Trophoblast cell (in vitro differentiated cells and primary cell): Measurements from ENCODE around the gene UBALD2.

ENCODE experiments used
- DNase-seq, 2 donors: peaks; one replicate each; pipeline ENCODE4 v3.0.0-alpha.2; 2016
- H2AFZ ChIP-seq: 2 replicates; pipeline ENCODE4 v1.6.1; 2013; ENCODE audit warnings: low read length, moderate library complexity, mild to moderate bottlenecking; ENCODE audit not compliant: insufficient read depth, poor library complexity
- H2AK5ac ChIP-seq: 2 replicates; pipeline ENCODE4 v1.6.1; 2013; ENCODE audit warnings: mild to moderate bottlenecking, low read length
- H2BK120ac ChIP-seq: 2 replicates; pipeline ENCODE4 v1.6.1; 2013; ENCODE audit warnings: low read length, mild to moderate bottlenecking, moderate library complexity; ENCODE audit not compliant: insufficient read depth, poor library complexity
- H2BK12ac ChIP-seq: 2 replicates; pipeline ENCODE4 v1.6.1; 2013; ENCODE audit warnings: mild to moderate bottlenecking, low read length, moderate library complexity
- H2BK5ac ChIP-seq: 2 replicates; pipeline ENCODE4 v1.6.1; 2013; ENCODE audit warnings: low read length, low read depth, moderate library complexity, mild to moderate bottlenecking; ENCODE audit not compliant: poor library complexity
- H3K14ac ChIP-seq: 2 replicates; pipeline ENCODE4 v1.6.1; 2013; ENCODE audit warnings: mild to moderate bottlenecking, low read length
- H3K18ac ChIP-seq: 2 replicates; pipeline ENCODE4 v1.6.1; 2013; ENCODE audit warnings: mild to moderate bottlenecking, low read length
- H3K23ac ChIP-seq: 2 replicates; pipeline ENCODE4 v1.6.1; 2013; ENCODE audit warnings: low read length
- H3K27ac ChIP-seq: 2 replicates; pipeline ENCODE4 v1.5.1; 2013; ENCODE audit warnings: low read depth, mild to moderate bottlenecking, inconsistent platforms, low read length, moderate library complexity
- H3K27me3 ChIP-seq: 2 replicates; pipeline ENCODE4 v1.6.1; 2013; ENCODE audit warnings: inconsistent platforms, mild to moderate bottlenecking, low read length, moderate library complexity; ENCODE audit not compliant: insufficient read depth
- H3K36me3 ChIP-seq, 2 experiments: 1 replicate in 1 of 2; 2 replicates in 1 of 2; pipeline ENCODE4 v1.6.1; 2013; ENCODE audit warnings: low read length in 2 of 2, mild to moderate bottlenecking in 2 of 2, moderate library complexity in 1 of 2; ENCODE audit not compliant: insufficient read depth in 2 of 2, control insufficient read depth in 1 of 2
- H3K4ac ChIP-seq: 2 replicates; pipeline ENCODE4 v1.6.1; 2013; ENCODE audit warnings: low read depth, mild to moderate bottlenecking, low read length, moderate library complexity
- H3K4me1 ChIP-seq, 2 experiments: 1 replicate in 1 of 2; 2 replicates in 1 of 2; pipeline ENCODE4 v1.6.1; 2013; ENCODE audit warnings: low read length in 2 of 2, mild to moderate bottlenecking in 2 of 2, moderate library complexity in 1 of 2; ENCODE audit not compliant: insufficient read depth in 2 of 2, control insufficient read depth in 1 of 2
- H3K4me2 ChIP-seq: 2 replicates; pipeline ENCODE4 v1.6.1; 2013; ENCODE audit warnings: inconsistent platforms, mild to moderate bottlenecking, low read length, moderate library complexity
- H3K4me3 ChIP-seq: 2 replicates; pipeline ENCODE4 v1.5.1; 2013; ENCODE audit warnings: mild to moderate bottlenecking, low read depth, low read length, inconsistent platforms
- H3K79me1 ChIP-seq: one replicate; pipeline ENCODE4 v1.6.1; 2013; ENCODE audit warnings: low read length
- H3K79me2 ChIP-seq: 2 replicates; pipeline ENCODE4 v1.6.1; 2013; ENCODE audit warnings: low read length, mild to moderate bottlenecking; ENCODE audit not compliant: control insufficient read depth, insufficient read depth, poor library complexity
- H3K9ac ChIP-seq: 2 replicates; pipeline ENCODE4 v1.6.1; 2013; ENCODE audit warnings: mild to moderate bottlenecking, low read length
- H3K9me3 ChIP-seq: 2 replicates; pipeline ENCODE4 v1.6.1; 2013; ENCODE audit warnings: low read depth, mild to moderate bottlenecking, control low read depth, inconsistent platforms, low read length; ENCODE audit not compliant: insufficient read depth
- H4K12ac ChIP-seq: 2 replicates; pipeline ENCODE4 v1.6.1; 2013; ENCODE audit warnings: low read depth, mild to moderate bottlenecking, low read length, moderate library complexity
- H4K8ac ChIP-seq: 2 replicates; pipeline ENCODE4 v1.6.1; 2013; ENCODE audit warnings: low read depth, mild to moderate bottlenecking, low read length, moderate library complexity
- H4K91ac ChIP-seq: one replicate; pipeline ENCODE4 v1.6.1; 2013; ENCODE audit warnings: low read depth, mild to moderate bottlenecking, low read length, moderate library complexity
- WGBS: extraction: QIAGEN DNeasy Blood & Tissue Kit; methylation state at CpG from one replicate; pipeline ENCODE4 v1.1.7; 2013; ENCODE audit warnings: missing lambda C conversion rate; ENCODE audit not compliant: insufficient read length, insufficient coverage; ENCODE audit errors: extremely low coverage; 5-methylcytosine and 5-hydroxymethylcytosine counted together

UBALD2 gene

DNA sequence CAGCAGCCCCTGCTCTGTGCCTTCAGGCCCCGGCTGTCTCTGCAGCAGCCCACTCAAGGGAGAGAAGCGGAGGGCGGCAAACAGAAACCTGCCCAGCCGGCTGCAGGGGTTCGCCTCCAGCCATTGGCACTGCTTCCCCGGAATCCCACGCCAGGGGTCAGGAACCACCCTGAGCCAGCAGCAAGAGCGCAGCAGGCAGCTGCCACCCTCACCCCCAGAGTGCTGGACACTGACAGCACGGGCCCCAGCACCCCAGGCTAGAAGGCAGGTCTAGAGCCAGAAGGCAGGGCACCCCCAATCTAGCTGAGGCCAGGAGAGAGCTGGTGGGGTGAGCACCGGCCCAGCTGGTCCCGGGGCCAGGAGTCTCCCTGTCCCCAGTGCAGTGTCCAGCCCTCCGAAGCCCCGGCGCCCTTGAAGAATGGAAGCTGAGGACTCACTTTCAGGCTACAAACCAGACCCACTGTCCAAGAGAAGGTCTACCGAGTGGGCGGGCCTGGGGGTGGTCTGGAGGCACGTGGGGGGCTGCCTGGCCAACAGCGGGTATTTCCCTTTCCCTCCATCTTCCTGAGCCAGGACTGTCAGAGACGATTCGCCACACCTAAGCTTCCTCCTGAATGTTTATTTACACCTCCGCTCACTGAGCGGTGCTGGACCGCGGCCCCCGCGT is 8.4 kb downstream of the UBALD2 start:
- no peak overlapping the region for H3K4me3 ChIP-seq
- H3K23ac ChIP-seq: no peak overlapping the region
- H4K12ac ChIP-seq: no peak overlapping the region
- H3K27me3 ChIP-seq: no peaks in the 10 kb centered on the region
- H3K14ac ChIP-seq: no peak overlapping the region
- H3K4me1 ChIP-seq: peaks cover 28 to 51% of the 10 kb centered on the region in 2 experiments
- H4K8ac ChIP-seq: no peak overlapping the region
- H3K79me2 ChIP-seq: no peaks in the 10 kb centered on the region
- H2BK5ac ChIP-seq: no peak overlapping the region
- H2BK120ac ChIP-seq: no peak overlapping the region
- peaks cover 19% of the 10 kb centered on the region for H3K79me1 ChIP-seq
- H3K9ac ChIP-seq: no peak overlapping the region
- WGBS: no CpG with 5 or more reads among the region's 26 CpGs
- H3K18ac ChIP-seq: no peak overlapping the region
- no peak overlapping the region for H2AK5ac ChIP-seq
- H3K4me2 ChIP-seq: no peak overlapping the region
- no peak overlapping the region for H2BK12ac ChIP-seq
- H3K27ac ChIP-seq: no peak overlapping the region
- DNase-seq: no peak
- peaks cover 13 to 17% of the 10 kb centered on the region in 2 experiments for H3K36me3 ChIP-seq
- H3K4ac ChIP-seq: no peak overlapping the region
- H4K91ac ChIP-seq: no peak overlapping the region
- no peak overlapping the region for H2AFZ ChIP-seq
- H3K9me3 ChIP-seq: no peaks in the 10 kb centered on the region

GRCh38 chr17:76274112-76274956 is 9.2 kb downstream of the UBALD2 start:
- H2BK120ac ChIP-seq: no peak overlapping the region
- H2AK5ac ChIP-seq: peak overlapping the region; percentile 17
- no peak overlapping the region for H3K9ac ChIP-seq
- H3K4me2 ChIP-seq: no peak overlapping the region
- H3K4me3 ChIP-seq: no peak overlapping the region
- H3K14ac ChIP-seq: no peak overlapping the region
- WGBS: no CpG with 5 or more reads among the region's 21 CpGs
- H2BK5ac ChIP-seq: no peak overlapping the region
- H4K8ac ChIP-seq: no peak overlapping the region
- no peak overlapping the region for H2AFZ ChIP-seq
- H3K36me3 ChIP-seq: peaks cover 12 to 14% of the 10 kb centered on the region in 2 experiments
- H3K9me3 ChIP-seq: no peaks in the 10 kb centered on the region
- H3K27ac ChIP-seq: no peak overlapping the region
- no peak overlapping the region for H3K4ac ChIP-seq
- peak in 1 of 2 donors; percentile 34 for DNase-seq
- H3K18ac ChIP-seq: no peak overlapping the region
- H3K79me1 ChIP-seq: peaks cover 19% of the 10 kb centered on the region
- H4K91ac ChIP-seq: no peak overlapping the region
- H4K12ac ChIP-seq: no peak overlapping the region
- H2BK12ac ChIP-seq: no peak overlapping the region
- H3K27me3 ChIP-seq: no peaks in the 10 kb centered on the region
- H3K4me1 ChIP-seq: peaks cover 23 to 44% of the 10 kb centered on the region in 2 experiments
- no peak overlapping the region for H3K23ac ChIP-seq
- H3K79me2 ChIP-seq: no peaks in the 10 kb centered on the region

GRCh38 chr17:76275382-76276068 is 10.4 kb downstream of the UBALD2 start:
- peak overlapping the region; percentile 85 for H2AK5ac ChIP-seq

GRCh38 chr17:76276069-76276431 is 10.9 kb downstream of the UBALD2 start:
- peak overlapping the region; percentile 16 for H3K14ac ChIP-seq
- peak overlapping the region; percentile 81 for H3K27ac ChIP-seq
- no CpG with 5 or more reads among the region's 11 CpGs for WGBS
- DNase-seq: no peak
- peak overlapping the region; percentile 50 for H3K18ac ChIP-seq
- H3K4me3 ChIP-seq: no peak overlapping the region
- peaks cover 19% of the 10 kb centered on the region for H3K79me1 ChIP-seq
- H2BK5ac ChIP-seq: peak overlapping the region; percentile 76
- no peaks in the 10 kb centered on the region for H3K27me3 ChIP-seq
- no peak overlapping the region for H3K9ac ChIP-seq
- no peaks in the 10 kb centered on the region for H3K9me3 ChIP-seq
- H3K4me1 ChIP-seq: peaks cover 23 to 37% of the 10 kb centered on the region in 2 experiments
- peak overlapping the region; percentile 4 for H2BK12ac ChIP-seq
- H4K8ac ChIP-seq: peak overlapping the region; percentile 32
- H4K91ac ChIP-seq: peak overlapping the region; percentile 81
- no peak overlapping the region for H3K23ac ChIP-seq
- H2BK120ac ChIP-seq: peak overlapping the region; percentile 79
- no peak overlapping the region for H4K12ac ChIP-seq
- H3K4ac ChIP-seq: peak overlapping the region; percentile 16
- H3K4me2 ChIP-seq: no peak overlapping the region
- peak overlapping the region; percentile 85 for H2AK5ac ChIP-seq
- no peak overlapping the region for H2AFZ ChIP-seq
- peaks cover 0 to 3% of the 10 kb centered on the region in 2 experiments for H3K36me3 ChIP-seq
- no peaks in the 10 kb centered on the region for H3K79me2 ChIP-seq

More at GRCh38 chr17:76275382-76276068, 10.4 kb downstream of the UBALD2 start:
- Histone ChIP-seq H2AFZ (no peak overlapping the region), H2BK12ac (peak overlapping the region; percentile 4), H3K9me3 (no peaks in the 10 kb centered on the region), H3K79me1 (peaks cover 19% of the 10 kb centered on the region), H4K91ac (peak overlapping the region; percentile 81), H3K14ac (peak overlapping the region; percentile 69), H3K4me2 (no peak overlapping the region), H3K36me3 (peaks cover 4 to 7% of the 10 kb centered on the region in 2 experiments), H4K8ac (peak overlapping the region; percentile 32), H3K4me1 (peaks cover 23 to 40% of the 10 kb centered on the region in 2 experiments), H3K79me2 (no peaks in the 10 kb centered on the region), H3K4ac (peak overlapping the region; percentile 16), H3K9ac (no peak overlapping the region), H3K23ac (no peak overlapping the region), H3K18ac (peak overlapping the region; percentile 50), H4K12ac (no peak overlapping the region), H3K27ac (no peak overlapping the region), H3K27me3 (no peaks in the 10 kb centered on the region), H2BK120ac (peak overlapping the region; percentile 79), H3K4me3 (no peak overlapping the region), H2BK5ac (peak overlapping the region; percentile 25)
- no CpG with 5 or more reads among the region's 22 CpGs for WGBS
- no peak for DNase-seq
